HUDEP-2 (cell line): Measurements from ENCODE around the gene EIF3K.

Experiments used
- DNase-seq, 76 experiments: peaks; one replicate each; lab custom pipeline; 2025; ENCODE audit not compliant: unreplicated experiment in 76 of 76; lab: John Stamatoyannopoulos, UW

The EIF3K gene

GRCh38 chr19:38665219-38665931 lies 46.4 kb downstream of the EIF3K start:
- no peak for DNase-seq

- DNase-seq: no peak
Measured at GRCh38 chr19:38665950-38666662, 47.1 kb downstream of the EIF3K start.

- peak in 1 of 76 experiments; percentile 10 for DNase-seq
Measured at GRCh38 chr19:38666663-38667511, 47.9 kb downstream of the EIF3K start.

- no peak for DNase-seq
Measured at GRCh38 chr19:38667661-38668171, 48.7 kb downstream of the EIF3K start.

GRCh38 chr19:38669552-38669951 lies 50.6 kb downstream of the EIF3K start:
- no peak for DNase-seq

- no peak for DNase-seq
Measured at GRCh38 chr19:38670921-38671398, 52.0 kb downstream of the EIF3K start.

GRCh38 chr19:38671654-38672053 lies 52.7 kb downstream of the EIF3K start:
- DNase-seq: no peak

GRCh38 chr19:38673030-38673429 lies 54.0 kb downstream of the EIF3K start:
- DNase-seq: no peak

- DNase-seq: no peak
Measured at GRCh38 chr19:38674388-38675171, 55.6 kb downstream of the EIF3K start.

- DNase-seq: peak in 39 of 76 experiments; percentile 18 to 60 (median 37)
Measured at GRCh38 chr19:38675611-38676010, 56.6 kb downstream of the EIF3K start.

- DNase-seq: peak in 57 of 76 experiments; percentile 24 to 91 (median 62)
Measured at GRCh38 chr19:38676023-38676877, 57.3 kb downstream of the EIF3K start.

- DNase-seq: no peak
Measured at GRCh38 chr19:38676878-38677646, 58.1 kb downstream of the EIF3K start.

- peak in 2 of 76 experiments; percentile 10 to 12 for DNase-seq
Measured at GRCh38 chr19:38678217-38678890, 59.4 kb downstream of the EIF3K start.

GRCh38 chr19:38678891-38679494 lies 60.0 kb downstream of the EIF3K start:
- no peak for DNase-seq

GRCh38 chr19:38679839-38680238 lies 60.9 kb downstream of the EIF3K start:
- no peak for DNase-seq

GRCh38 chr19:38682195-38682867 lies 63.3 kb downstream of the EIF3K start:
- DNase-seq: no peak

GRCh38 chr19:38682872-38683392 lies 63.9 kb downstream of the EIF3K start:
- no peak for DNase-seq
